Measurements from ENCODE around the gene LTF.

DNA sequence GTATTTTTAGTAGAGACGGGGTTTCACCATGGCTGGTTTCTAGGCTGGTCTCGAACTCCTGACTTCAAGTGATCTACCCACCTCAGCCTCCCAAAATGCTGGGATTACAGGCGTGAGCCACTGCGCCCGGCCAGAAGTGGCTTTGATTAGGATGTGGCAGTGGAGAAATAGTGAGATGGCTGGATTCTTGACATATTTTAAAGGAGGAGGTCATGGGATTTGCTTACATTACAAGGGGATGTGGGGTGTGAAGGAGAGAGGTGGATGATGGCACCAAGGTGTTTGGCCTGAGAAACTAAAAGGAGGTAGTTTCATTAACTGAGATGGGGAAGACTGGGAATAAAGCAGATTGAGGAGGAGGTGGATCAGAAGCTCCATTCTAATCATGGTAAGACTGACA, 15.0 kb upstream of the LTF start:
- TF ChIP-seq, protein P1, sequence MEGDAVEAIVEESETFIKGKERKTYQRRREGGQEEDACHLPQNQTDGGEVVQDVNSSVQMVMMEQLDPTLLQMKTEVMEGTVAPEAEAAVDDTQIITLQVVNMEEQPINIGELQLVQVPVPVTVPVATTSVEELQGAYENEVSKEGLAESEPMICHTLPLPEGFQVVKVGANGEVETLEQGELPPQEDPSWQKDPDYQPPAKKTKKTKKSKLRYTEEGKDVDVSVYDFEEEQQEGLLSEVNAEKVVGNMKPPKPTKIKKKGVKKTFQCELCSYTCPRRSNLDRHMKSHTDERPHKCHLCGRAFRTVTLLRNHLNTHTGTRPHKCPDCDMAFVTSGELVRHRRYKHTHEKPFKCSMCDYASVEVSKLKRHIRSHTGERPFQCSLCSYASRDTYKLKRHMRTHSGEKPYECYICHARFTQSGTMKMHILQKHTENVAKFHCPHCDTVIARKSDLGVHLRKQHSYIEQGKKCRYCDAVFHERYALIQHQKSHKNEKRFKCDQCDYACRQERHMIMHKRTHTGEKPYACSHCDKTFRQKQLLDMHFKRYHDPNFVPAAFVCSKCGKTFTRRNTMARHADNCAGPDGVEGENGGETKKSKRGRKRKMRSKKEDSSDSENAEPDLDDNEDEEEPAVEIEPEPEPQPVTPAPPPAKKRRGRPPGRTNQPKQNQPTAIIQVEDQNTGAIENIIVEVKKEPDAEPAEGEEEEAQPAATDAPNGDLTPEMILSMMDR (IDR thresholded peaks at IDR 0.05): no peak
- no peak for TF ChIP-seq POLR2A (IDR thresholded peaks at IDR 0.05)
- no peak for TF ChIP-seq POLR2AphosphoS5 (IDR thresholded peaks at IDR 0.05)
